Measurements from ENCODE around the gene TCIRG1.
"Not testable (repeated sequence)": the region's sequence is repeated elsewhere in the genome, so short reads cannot be mapped to it uniquely, and the experiment has no call there.

TCIRG1 gene, protein sequence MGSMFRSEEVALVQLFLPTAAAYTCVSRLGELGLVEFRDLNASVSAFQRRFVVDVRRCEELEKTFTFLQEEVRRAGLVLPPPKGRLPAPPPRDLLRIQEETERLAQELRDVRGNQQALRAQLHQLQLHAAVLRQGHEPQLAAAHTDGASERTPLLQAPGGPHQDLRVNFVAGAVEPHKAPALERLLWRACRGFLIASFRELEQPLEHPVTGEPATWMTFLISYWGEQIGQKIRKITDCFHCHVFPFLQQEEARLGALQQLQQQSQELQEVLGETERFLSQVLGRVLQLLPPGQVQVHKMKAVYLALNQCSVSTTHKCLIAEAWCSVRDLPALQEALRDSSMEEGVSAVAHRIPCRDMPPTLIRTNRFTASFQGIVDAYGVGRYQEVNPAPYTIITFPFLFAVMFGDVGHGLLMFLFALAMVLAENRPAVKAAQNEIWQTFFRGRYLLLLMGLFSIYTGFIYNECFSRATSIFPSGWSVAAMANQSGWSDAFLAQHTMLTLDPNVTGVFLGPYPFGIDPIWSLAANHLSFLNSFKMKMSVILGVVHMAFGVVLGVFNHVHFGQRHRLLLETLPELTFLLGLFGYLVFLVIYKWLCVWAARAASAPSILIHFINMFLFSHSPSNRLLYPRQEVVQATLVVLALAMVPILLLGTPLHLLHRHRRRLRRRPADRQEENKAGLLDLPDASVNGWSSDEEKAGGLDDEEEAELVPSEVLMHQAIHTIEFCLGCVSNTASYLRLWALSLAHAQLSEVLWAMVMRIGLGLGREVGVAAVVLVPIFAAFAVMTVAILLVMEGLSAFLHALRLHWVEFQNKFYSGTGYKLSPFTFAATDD

GRCh38 chr11:68038718-68039525, at the start of gene TCIRG1:
TCIRG1 (plus strand) TSS chr11:68039025; CDS start chr11:68041272, 2,247 bp downstream.
- peak; percentile 64 for DNase-seq

GRCh38 chr11:67990546-67991346, 48.1 kb upstream of the TCIRG1 start:
- peak; percentile 59 for DNase-seq

DNA sequence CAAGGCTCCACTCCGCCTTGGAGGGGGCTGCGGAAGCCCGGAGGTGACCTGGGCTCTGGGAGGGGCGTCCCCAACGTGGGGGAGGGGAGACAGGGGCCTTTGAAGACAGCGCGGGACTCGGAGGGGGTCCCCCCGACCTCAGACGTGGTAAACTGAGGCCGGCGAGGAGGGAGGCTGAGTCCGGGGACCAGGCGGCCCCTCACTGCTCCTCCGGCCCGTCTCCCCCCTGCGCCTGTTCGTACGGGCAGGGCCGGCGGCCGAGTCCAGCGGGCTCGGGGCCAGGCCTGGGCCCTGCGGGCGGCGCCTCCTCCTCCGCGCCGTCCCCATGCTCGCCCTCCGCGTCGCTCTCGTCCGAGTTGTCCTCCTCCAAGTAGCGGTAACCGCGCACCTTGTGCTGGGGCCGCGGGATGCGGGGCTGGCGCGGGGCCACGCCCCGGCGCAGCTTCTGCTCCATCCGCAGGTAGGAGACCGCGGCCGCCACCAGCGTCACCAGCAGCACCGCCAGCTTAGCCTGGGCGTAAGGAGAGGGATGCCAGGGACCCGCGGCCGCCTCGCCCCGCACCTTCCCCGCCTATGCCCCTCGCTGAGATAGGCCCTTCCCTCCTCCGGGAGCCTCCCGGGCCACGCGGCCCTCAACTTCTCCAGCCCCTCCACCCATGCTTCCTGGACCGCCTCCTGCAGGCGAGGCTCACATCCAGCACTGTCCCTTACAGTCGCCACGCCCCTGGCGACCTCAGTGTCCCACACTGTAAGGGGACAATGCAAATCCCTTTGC, 47.3 kb upstream of the TCIRG1 start:
- DNase-seq, result not testable (repeated sequence)

DNA sequence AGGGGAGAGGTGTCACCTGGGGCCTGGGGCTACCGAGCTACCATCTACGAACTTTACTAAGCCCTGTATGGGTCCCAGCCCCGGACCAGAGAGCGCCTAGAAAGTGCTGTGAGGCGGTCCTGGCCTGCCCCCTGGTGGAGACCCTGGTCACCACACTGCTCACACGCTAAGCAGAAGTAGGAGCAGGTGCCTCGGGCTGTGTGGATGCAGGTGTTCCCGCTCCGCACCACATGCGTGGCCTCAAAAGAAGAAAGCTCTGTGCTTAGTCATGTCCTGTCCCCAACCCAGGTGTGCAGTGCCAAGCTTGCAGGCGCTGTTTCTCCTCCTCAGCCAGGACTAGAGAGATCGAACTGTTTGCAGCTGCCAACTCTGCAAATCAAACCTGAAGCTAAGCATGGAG, 45.0 kb upstream of the TCIRG1 start:
- peak; percentile 70 for DNase-seq

DNA sequence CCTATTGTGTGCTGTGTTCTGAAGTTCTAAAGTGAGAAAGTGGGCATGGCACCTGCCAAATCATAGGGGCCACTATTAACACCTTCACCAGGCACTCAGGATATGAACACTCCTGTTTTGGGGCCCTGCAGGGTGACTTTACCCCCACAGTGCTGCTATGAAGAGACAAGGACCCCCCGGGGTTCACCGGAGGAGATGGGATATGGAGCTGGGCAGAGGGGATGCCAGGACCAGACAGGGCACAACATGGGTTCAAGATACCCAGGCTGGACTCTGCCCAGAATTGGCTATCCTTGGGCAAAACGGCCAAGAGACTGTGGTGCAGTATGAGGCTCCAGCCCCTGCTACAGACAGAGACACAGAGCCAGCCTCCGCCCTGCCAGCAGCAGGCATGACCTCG, 44.4 kb upstream of the TCIRG1 start:
- DNase-seq, result not testable (repeated sequence)

- DNase-seq, result not testable (repeated sequence)
These were observed 43.7 kb upstream of the TCIRG1 start for GRCh38 chr11:67995129-67995528.

DNA sequence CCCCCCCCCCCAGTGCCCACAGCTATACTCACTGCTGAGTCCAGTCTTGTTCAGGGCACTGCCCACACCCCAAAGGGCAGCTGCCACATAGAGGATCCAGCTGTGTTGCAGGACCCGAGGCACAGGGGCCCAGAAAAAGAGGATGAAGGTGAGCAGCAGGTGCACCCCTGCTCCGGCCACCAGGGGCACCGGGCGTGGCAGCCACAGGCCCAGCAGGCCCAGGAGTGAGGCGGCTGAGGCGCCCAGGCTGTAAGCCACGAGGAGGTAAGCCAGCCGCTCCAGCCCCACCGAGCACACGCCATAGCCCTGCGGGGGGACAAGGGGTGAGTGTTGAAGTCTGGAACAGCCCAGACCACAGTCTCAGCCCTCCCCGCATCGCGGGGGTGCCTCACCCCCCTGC, 43.2 kb upstream of the TCIRG1 start:
- DNase-seq, result not testable (repeated sequence)

DNA sequence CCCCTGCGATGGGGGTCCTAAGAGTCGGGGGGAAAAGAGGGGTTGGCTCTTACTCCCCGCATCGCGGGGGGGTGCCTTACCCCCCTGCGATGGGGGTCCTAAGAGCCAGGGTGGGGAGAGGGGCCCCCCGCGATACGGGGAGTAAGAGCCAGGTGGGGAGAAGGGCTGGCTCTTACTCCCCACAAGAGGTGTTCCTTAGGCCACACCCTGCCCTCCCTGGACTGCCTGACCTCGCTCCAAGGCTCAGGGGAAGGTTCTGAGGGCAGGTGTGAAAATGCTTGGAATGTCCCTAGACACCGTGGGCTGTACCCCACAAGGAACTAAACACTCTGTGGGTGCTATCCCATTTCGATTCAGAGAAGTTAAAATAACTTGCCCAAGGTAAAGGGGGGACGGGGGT, 42.8 kb upstream of the TCIRG1 start:
- no peak for DNase-seq

- DNase-seq, result peak; percentile 74
These were observed 42.0 kb upstream of the TCIRG1 start for GRCh38 chr11:67996622-67997474.

DNA sequence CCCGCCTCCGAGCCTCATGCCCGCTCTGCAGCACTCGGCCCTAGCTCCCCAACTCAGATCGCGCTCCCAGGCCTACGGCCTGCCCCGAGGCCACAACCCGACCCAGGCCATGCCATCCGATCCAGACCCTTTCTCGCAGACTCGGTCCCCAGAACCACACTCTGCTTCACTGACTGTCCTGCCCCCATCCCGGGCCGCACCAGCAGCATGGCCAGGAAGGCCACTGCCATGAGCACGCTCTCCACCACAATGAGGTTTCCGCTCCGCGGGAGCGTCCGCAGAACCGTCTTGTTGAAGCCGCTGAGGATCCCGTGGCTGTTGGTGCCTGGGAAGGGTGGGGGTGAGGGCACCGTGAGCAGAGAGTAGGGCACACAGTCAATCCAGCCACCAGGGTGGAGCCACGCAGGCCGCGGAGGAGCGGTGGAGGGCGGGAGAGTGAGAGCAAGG, 41.3 kb upstream of the TCIRG1 start:
- no peak for DNase-seq

DNA sequence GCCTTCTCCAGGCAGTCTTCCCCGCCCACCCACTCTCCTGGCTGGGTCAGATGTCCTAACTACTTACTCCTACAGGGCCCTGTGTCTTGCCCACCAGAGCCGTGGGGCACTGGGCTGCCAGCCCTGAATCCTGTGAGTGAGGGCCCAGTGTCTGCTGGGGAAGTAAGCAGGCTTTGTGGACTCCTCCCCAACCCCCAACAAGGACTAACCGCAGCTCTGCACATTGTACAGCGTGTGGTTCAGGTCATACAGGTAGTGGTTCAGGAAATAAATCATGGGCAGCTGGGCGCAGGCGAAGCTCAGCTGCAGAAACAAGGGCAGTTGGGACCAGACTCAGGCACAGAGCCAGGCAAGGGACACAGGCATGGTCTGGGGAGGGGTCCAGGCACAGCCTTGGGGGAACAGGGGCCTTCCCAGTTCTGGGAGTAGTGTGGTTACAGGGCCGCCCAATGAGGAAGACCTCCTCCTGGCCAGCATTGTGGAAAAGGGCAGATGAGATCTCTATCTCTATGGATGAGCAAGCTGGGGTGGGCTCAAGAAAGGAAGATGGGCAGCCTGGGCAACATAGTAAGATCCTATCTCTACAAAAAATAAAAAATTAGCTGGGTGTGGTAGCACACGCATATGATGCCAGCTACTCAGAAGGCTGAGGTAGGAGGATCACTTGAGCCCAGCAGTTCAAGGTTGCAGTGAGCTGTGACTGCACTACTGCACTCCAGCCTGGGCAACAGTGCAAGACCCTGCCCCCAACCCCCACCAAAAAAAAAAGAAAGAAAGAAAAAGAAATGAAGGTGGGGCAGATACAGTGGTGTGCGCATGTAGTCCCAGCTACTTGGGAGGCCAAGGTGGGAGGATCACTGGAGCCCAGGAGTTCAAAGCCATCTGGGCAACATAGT, 40.4 kb upstream of the TCIRG1 start:
- no peak for DNase-seq

- no peak for DNase-seq
These were observed 39.6 kb upstream of the TCIRG1 start for GRCh38 chr11:67999201-67999629.

GRCh38 chr11:67999704-68000103, 39.1 kb upstream of the TCIRG1 start:
- no peak for DNase-seq

DNA sequence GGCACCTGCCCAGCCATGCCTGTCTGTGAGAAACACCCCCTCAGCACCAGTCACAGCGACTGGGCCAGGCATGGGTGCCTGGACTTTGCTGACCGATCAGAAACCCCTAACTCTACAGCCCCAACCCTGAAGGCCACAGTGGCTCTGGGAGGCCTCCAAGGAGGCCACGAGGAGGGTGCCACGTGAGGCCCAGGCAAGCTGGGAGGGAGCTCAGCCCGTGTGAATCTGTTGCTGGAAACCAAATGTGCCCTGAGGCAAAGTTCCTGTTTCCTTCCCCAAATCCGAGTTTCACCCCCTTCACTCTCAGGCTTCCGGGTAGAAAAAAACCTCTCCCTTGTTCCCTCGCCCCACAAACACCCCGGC, 36.3 kb upstream of the TCIRG1 start:
- DNase-seq, result no peak

GRCh38 chr11:68002938-68003845, 35.6 kb upstream of the TCIRG1 start:
- DNase-seq, result no peak

DNA sequence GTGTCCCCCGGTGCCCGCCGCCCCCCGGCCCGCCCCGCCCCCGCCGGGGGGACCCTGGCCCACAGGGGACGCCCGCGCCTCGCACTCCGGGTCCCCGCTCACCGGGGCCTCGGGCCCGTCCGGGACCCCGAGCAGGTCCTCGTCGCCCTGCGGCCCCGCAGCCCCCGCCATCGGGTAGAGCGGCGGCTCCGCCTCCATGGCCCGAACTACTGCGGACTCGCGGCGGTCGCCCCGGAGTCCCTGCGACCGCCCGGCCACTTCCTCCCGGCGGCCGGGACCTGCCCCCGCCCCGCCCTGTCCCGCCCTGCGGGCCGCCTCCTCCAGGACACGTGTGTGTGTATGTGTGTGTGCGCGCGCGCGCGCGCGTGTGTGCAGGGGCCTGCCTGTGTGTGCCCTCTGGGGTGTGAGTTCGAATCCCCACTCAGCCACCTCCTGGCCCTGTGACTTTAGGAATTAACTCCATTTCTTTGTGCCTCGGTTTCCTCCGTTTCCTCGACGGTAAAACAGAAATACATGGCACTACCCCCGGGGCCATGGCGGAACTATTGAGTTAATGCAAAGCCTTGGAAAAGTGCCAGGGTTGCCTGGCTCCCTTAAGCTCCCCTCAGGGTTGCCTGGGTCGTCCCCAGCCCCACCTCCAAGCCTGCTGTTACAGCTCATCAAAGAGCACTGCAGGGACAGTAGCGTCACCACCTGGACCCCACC, 34.8 kb upstream of the TCIRG1 start, which contains the start of gene UNC93B1:
UNC93B1 (minus strand) TSS at position 252 of the 705 bp plus-strand sequence; CDS start at position 198, 54 bp downstream.
- no peak for DNase-seq
